Neural progenitor cell (in vitro differentiated cells): ENCODE results near the gene KIFBP.

Source experiments
- EZH2 ChIP-seq: fragments of 200-600 bp; sonication (generic); IDR thresholded peaks from 2 replicates; pipeline ENCODE4 v1.6.1; 2017; ENCODE audit warnings: antibody characterized with exemption, mild to moderate bottlenecking, moderate library complexity
- TF ChIP-seq, protein P1 (sequence below): fragments of 200-600 bp; sonication (generic); IDR thresholded peaks from 2 replicates; pipeline ENCODE4 v1.5.1; 2017; ENCODE audit warnings: antibody characterized with exemption, mild to moderate bottlenecking

DNA sequence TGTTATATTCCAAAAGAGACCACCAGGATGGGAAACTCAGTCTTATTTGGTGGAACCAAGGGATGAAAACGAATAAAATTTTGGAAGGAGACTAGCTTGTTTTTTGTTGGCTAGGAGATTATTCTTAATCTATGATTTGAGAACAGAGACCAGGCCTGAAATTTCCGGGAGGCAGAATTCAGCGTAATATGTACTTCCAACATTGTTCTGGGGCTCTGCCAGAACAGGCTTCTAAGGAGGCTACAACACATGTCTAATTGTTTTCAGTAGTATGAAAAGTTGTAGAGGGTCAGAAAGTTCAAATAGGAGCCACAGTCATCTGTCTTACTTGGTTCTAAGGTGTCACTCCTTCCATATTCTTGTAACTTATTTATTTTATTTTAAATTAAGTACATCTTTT is 30.9 kb upstream of the KIFBP start:
- TF ChIP-seq EZH2 = no peak
- TF ChIP-seq, protein P1, sequence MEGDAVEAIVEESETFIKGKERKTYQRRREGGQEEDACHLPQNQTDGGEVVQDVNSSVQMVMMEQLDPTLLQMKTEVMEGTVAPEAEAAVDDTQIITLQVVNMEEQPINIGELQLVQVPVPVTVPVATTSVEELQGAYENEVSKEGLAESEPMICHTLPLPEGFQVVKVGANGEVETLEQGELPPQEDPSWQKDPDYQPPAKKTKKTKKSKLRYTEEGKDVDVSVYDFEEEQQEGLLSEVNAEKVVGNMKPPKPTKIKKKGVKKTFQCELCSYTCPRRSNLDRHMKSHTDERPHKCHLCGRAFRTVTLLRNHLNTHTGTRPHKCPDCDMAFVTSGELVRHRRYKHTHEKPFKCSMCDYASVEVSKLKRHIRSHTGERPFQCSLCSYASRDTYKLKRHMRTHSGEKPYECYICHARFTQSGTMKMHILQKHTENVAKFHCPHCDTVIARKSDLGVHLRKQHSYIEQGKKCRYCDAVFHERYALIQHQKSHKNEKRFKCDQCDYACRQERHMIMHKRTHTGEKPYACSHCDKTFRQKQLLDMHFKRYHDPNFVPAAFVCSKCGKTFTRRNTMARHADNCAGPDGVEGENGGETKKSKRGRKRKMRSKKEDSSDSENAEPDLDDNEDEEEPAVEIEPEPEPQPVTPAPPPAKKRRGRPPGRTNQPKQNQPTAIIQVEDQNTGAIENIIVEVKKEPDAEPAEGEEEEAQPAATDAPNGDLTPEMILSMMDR = no peak
